Ovary (tissue), 9 donors: ENCODE data around the gene SEMA4D. TPM values are rescaled to one million over a fixed set of nuclear protein-coding genes. Genes with fewer than 3 reads are reported as not detected.

Source experiments
- DNase-seq, 5 donors: peaks; one replicate each; pipeline ENCODE4 v3.0.0-alpha.2; 2019 to 2020
- H3K27ac ChIP-seq, 2 donors: fragments of 200-600 bp; one replicate each; pipeline versions ENCODE4 v1.5.1 to v1.8.0; 2019 to 2022
- H3K27me3 ChIP-seq: fragments of 200-600 bp; one replicate; pipeline ENCODE4 v1.8.0; 2022
- H3K36me3 ChIP-seq: fragments of 200-600 bp; sonication (generic); one replicate; pipeline ENCODE4 v1.5.1; 2019
- H3K4me1 ChIP-seq: one replicate; pipeline ENCODE4 v1.8.1; 2013; ENCODE audit warnings: mild to moderate bottlenecking, moderate library complexity; ENCODE audit not compliant: insufficient read depth
- H3K4me3 ChIP-seq: fragments of 200-600 bp; sonication (generic); one replicate; pipeline ENCODE4 v1.5.1; 2017
- H3K9me3 ChIP-seq, 2 donors: fragments of 200-600 bp in 1 of 2; sonication (generic) in 1 of 2; one replicate each; pipeline versions ENCODE4 v1.5.1 to v1.8.1; 2013 to 2019; ENCODE audit warnings: mild to moderate bottlenecking in 1 of 2, moderate library complexity in 1 of 2
- EP300 ChIP-seq: sonication (generic); formaldehyde crosslinking; IDR thresholded peaks from one replicate; pipeline ENCODE4 v1.6.1; 2017; ENCODE audit warnings: antibody characterized with exemption
- POLR2A ChIP-seq: fragments of 450-650 bp; IDR thresholded peaks from one replicate; pipeline ENCODE4 v1.6.1; 2017; ENCODE audit warnings: antibody characterized with exemption, mild to moderate bottlenecking, moderate library complexity
- WGBS, 3 donors: extraction: QIAGEN DNeasy Blood & Tissue Kit in 1 of 3; methylation state at CpG; one replicate each; pipeline versions ENCODE4 v1.1.5 to v1.1.7; 2013 to 2017; 5-methylcytosine and 5-hydroxymethylcytosine counted together
- intact Hi-C, 4 donors: fragments of 100-400 bp; cut with DNase I; formaldehyde crosslinking; loops; one replicate each; pipeline versions ENCODE4 v1.11.0 to v1.15.1; 2022 to 2023
- polyA plus RNA-seq, 2 donors: library from polyadenylated mRNA; stranded (reverse); fragments of 200-250 nt in 1 of 2; fragments of 350-450 nt in 1 of 2; fragmentation: Illumina TruSeq in 1 of 2; extraction: RNeasy Lipid Tissue Mini Kit (QIAGEN cat#74804) in 1 of 2; gene quantifications; one replicate each; pipeline ENCODE4 v1.2.3, GENCODE V29; 2013 to 2014
- total RNA-seq, 7 donors: library from RNA; depleted of rRNA in 2 of 7; stranded (reverse); fragments of >200 nt in 2 of 7; fragmentation: NEBNext Ultra II Directional in 3 of 7; extraction: Animal tissue kit (Norgen Biotek cat#: 25700) in 3 of 7; gene quantifications; one replicate each; pipeline versions ENCODE4 v1.1.0 to v1.2.4, GENCODE V29; 2016 to 2023
- TF ChIP-seq, protein P1 (sequence below), 3 donors: fragments of 450-650 bp in 2 of 3; fragments of 200-600 bp in 1 of 3; IDR thresholded peaks; one replicate each; pipeline versions ENCODE4 v1.5.1 to v1.8.0; 2016 to 2022; ENCODE audit warnings: antibody characterized with exemption in 3 of 3, mild to moderate bottlenecking in 1 of 3
- donor health status: DM: no; HTN: no; CAD: no; lungs with moderate emphysema.
- donor health status: DM: no; HTN: no; CAD: no.
- donor health status: Bipolar disorder and iron deficiency.
- donor health status: DM: yes; HTN: yes; CAD: no.
- donor health status: DM: no; HTN: no; CAD: no.
- donor health status: DM: yes; HTN: yes; CAD: no.

The SEMA4D gene
- total and polyA plus RNA-seq, 9 donors: 6.0 to 27.2 (median 16.7) TPM

DNA sequence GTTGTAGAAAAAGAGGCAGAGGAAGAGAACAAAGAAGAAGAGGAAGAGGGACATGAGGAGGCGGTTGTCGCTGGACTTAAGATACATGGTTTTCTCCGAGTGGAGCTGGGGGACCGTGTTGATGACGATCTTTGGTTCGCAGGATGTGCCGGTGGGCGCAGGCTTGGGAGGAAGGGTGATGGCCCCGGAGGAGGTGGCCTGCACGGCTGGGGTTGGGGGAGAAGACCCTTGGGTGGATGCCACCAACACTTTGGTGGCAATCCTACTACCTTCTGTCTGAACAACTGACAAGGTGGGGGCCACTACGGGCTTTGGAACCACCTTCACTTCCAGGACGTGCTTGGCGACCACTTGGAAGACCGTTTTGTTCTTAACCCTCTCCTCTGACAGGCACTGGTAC is 118.9 kb downstream of the SEMA4D start:
- H3K4me1 ChIP-seq: no peaks in the 10 kb centered on the region
- no peaks in the 10 kb centered on the region for H3K36me3 ChIP-seq
- no peak overlapping the region for H3K4me3 ChIP-seq
- DNase-seq: no peak
- no peaks in the 10 kb centered on the region for H3K27me3 ChIP-seq
- no peaks in the 10 kb centered on the region for H3K9me3 ChIP-seq
- TF ChIP-seq EP300: no peak
- TF ChIP-seq, protein P1, sequence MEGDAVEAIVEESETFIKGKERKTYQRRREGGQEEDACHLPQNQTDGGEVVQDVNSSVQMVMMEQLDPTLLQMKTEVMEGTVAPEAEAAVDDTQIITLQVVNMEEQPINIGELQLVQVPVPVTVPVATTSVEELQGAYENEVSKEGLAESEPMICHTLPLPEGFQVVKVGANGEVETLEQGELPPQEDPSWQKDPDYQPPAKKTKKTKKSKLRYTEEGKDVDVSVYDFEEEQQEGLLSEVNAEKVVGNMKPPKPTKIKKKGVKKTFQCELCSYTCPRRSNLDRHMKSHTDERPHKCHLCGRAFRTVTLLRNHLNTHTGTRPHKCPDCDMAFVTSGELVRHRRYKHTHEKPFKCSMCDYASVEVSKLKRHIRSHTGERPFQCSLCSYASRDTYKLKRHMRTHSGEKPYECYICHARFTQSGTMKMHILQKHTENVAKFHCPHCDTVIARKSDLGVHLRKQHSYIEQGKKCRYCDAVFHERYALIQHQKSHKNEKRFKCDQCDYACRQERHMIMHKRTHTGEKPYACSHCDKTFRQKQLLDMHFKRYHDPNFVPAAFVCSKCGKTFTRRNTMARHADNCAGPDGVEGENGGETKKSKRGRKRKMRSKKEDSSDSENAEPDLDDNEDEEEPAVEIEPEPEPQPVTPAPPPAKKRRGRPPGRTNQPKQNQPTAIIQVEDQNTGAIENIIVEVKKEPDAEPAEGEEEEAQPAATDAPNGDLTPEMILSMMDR (IDR thresholded peaks at IDR 0.05): no peak
- TF ChIP-seq POLR2A: no peak
- intact Hi-C loops: loop anchor here in 1 of 4 donors (10.0 kb wide), 1 partner anchor 54 kb away; no protein-coding TSS in a partner anchor
- H3K27ac ChIP-seq: no peak overlapping the region
- 94 to 97% (median 96%) methylated on average over 14 of the region's 14 CpGs for WGBS, 3 donors

DNA sequence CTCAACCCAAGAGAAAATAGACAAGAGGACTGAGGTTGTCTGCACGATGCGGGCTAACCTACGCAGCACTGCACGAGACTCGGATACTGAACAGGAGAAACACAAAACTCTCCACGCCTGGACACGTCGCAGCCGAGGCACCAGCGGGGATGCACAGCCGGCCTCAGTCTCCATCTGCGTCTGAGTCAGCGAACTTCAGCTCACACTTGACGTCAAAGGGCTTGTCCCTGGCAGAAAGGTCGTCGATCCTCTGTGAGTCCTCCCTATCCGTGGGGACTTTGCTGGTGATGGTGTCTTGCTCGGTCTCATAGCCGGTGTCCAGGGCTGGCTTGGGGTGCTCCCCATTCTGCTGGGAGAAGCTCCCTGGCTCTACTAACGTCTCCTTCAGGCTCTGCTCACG is 119.4 kb downstream of the SEMA4D start:
- Histone ChIP-seq H3K27ac (no peak overlapping the region), H3K27me3 (no peaks in the 10 kb centered on the region), H3K4me1 (no peaks in the 10 kb centered on the region), H3K36me3 (no peaks in the 10 kb centered on the region), H3K9me3 (no peaks in the 10 kb centered on the region), H3K4me3 (no peak overlapping the region)
- intact Hi-C loops: loop anchor here in 1 of 4 donors (10.0 kb wide), 1 partner anchor 54 kb away; no protein-coding TSS in a partner anchor
- no peak for TF ChIP-seq POLR2A
- TF ChIP-seq, protein P1 (IDR thresholded peaks at IDR 0.05): no peak
- TF ChIP-seq EP300: no peak
- WGBS, 3 donors: 92 to 95% (median 94%) methylated on average over 21 of the region's 21 CpGs
- DNase-seq: no peak

DNA sequence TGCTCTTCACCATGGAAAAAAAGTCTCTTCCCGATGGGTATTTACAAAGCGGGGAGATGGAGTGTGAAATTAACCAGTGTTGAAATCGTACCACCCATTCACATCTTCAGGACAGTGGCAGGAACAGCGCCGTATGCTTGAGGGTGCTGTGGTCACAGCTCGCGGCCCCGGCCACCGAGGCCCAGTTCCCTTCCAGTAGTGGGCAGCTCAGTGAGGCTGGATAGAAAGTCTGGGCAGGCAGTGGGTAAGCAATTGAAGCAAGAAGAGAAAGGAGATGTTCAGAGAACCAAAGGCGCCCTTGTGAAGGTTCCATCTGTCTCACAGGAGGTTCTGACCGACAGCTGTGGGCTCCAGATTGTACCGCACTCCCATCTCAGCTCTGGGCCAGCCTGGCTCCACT is 120.5 kb downstream of the SEMA4D start:
- no peaks in the 10 kb centered on the region for H3K36me3 ChIP-seq
- TF ChIP-seq, protein P1 (IDR thresholded peaks at IDR 0.05): no peak
- no peak for TF ChIP-seq EP300
- TF ChIP-seq POLR2A: no peak
- no peak overlapping the region for H3K27ac ChIP-seq
- H3K4me1 ChIP-seq: no peaks in the 10 kb centered on the region
- no peak overlapping the region for H3K4me3 ChIP-seq
- H3K27me3 ChIP-seq: no peaks in the 10 kb centered on the region
- DNase-seq: no peak
- no peaks in the 10 kb centered on the region for H3K9me3 ChIP-seq
- intact Hi-C loops: loop anchor here in 1 of 4 donors (10.0 kb wide), 1 partner anchor 53 kb away; no protein-coding TSS in a partner anchor
- WGBS, 3 donors: 82 to 88% (median 84%) methylated on average over 12 of the region's 12 CpGs

DNA sequence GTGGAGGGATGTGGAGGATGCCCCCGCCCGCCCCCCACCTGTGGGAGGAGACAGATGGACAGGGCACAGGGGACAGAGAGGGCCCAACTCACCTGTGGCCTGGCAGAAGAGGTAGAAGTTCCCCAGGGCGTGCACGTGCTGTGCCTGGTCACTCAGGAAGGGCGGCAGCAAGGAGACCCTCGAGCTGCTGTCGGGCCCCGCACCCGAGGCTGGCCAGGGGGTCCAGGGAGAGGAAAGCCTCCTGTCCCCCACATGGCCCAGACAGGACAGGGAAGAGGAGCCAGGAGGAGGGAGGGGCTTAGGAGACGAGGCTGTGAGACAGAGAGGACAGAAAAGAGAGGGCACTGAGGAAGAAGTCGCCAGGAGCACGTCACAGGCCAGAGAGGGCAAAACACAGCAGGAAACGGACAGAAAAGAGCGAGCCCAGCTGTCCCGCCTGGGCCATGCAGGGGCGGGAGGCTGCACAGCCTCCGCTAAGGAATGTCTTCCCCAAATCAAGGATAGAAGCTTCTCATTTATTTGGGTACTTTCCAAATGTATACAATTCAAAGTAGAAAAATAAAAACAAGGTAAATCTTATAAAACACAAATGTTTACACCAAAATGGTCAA is 121.1 kb downstream of the SEMA4D start:
- no peak for DNase-seq
- no peak overlapping the region for H3K27ac ChIP-seq
- no peaks in the 10 kb centered on the region for H3K27me3 ChIP-seq
- H3K4me1 ChIP-seq: no peaks in the 10 kb centered on the region
- no peak overlapping the region for H3K4me3 ChIP-seq
- no peaks in the 10 kb centered on the region for H3K36me3 ChIP-seq
- TF ChIP-seq POLR2A (no peak), EP300 (no peak)
- TF ChIP-seq, protein P1 (IDR thresholded peaks at IDR 0.05): no peak
- intact Hi-C loops: loop anchor here in 1 of 4 donors (10.0 kb wide), 1 partner anchor 52 kb away; no protein-coding TSS in a partner anchor
- no peaks in the 10 kb centered on the region for H3K9me3 ChIP-seq
- WGBS, 3 donors: 66 to 77% (median 77%) methylated on average over 17 of the region's 17 CpGs
